Mononuclear cell (primary cell): ENCODE data around the gene INO80. TPM values are rescaled to one million over a fixed set of nuclear protein-coding genes. Genes with fewer than 3 reads are reported as not detected.

ENCODE experiments used
- H3K27me3 ChIP-seq: 2 replicates; pipeline ENCODE4 v1.6.0; 2011; ENCODE audit warnings: low read length, control low read depth; ENCODE audit not compliant: insufficient read depth
- H3K4me1 ChIP-seq: 2 replicates; pipeline ENCODE4 v1.5.1; 2011; ENCODE audit warnings: mild to moderate bottlenecking, low read length, control low read depth; ENCODE audit not compliant: insufficient read depth
- H3K4me3 ChIP-seq: 2 replicates; pipeline ENCODE4 v1.5.1; 2011; ENCODE audit warnings: mild to moderate bottlenecking, low read length, moderate library complexity
- H3K9me3 ChIP-seq: 2 replicates; pipeline ENCODE4 v1.5.1; 2011; ENCODE audit warnings: low read depth, mild to moderate bottlenecking, control low read depth, low read length
- total RNA-seq: library from RNA; depleted of rRNA; stranded (reverse); fragments of >200 nt; gene quantifications from one replicate; pipeline ENCODE4 v1.2.3, GENCODE V29; 2012

The INO80 gene
- total RNA-seq, 1 donor, result 27.3 TPM

GRCh38 chr15:41125931-41126642, 10.0 kb upstream of the INO80 start:
- H3K9me3 ChIP-seq, result no peaks in the 10 kb centered on the region
- no peak overlapping the region for H3K4me3 ChIP-seq
- no peaks in the 10 kb centered on the region for H3K27me3 ChIP-seq
- H3K4me1 ChIP-seq, result no peaks in the 10 kb centered on the region

- Histone ChIP-seq H3K4me1 (no peaks in the 10 kb centered on the region), H3K9me3 (no peaks in the 10 kb centered on the region), H3K27me3 (no peaks in the 10 kb centered on the region), H3K4me3 (no peak overlapping the region)
Measured at GRCh38 chr15:41125063-41125669, 9.1 kb upstream of the INO80 start.

GRCh38 chr15:41124058-41124457, 8.0 kb upstream of the INO80 start:
- Histone ChIP-seq H3K4me3 (no peak overlapping the region), H3K9me3 (no peaks in the 10 kb centered on the region)

GRCh38 chr15:41122849-41123248, 6.8 kb upstream of the INO80 start:
- Histone ChIP-seq H3K4me3 (no peak overlapping the region), H3K4me1 (no peaks in the 10 kb centered on the region), H3K9me3 (no peaks in the 10 kb centered on the region), H3K27me3 (no peaks in the 10 kb centered on the region)

More at GRCh38 chr15:41124058-41124457, 8.0 kb upstream of the INO80 start:
- no peaks in the 10 kb centered on the region for H3K27me3 ChIP-seq
- no peaks in the 10 kb centered on the region for H3K4me1 ChIP-seq

GRCh38 chr15:41121951-41122350, 5.9 kb upstream of the INO80 start:
- H3K9me3 ChIP-seq, result no peaks in the 10 kb centered on the region
- H3K27me3 ChIP-seq, result no peaks in the 10 kb centered on the region
- H3K4me3 ChIP-seq, result no peak overlapping the region
- peaks cover 4% of the 10 kb centered on the region for H3K4me1 ChIP-seq

- Histone ChIP-seq H3K4me3 (peak overlapping the region; percentile 93), H3K27me3 (no peaks in the 10 kb centered on the region), H3K9me3 (no peaks in the 10 kb centered on the region), H3K4me1 (peaks cover 24% of the 10 kb centered on the region)
Measured at GRCh38 chr15:41116962-41117252, 827 bp upstream of the INO80 start.

GRCh38 chr15:41115652-41116115, 396 bp downstream of the INO80 start:
- peak overlapping the region; percentile 93 for H3K4me3 ChIP-seq
- H3K4me1 ChIP-seq, result peaks cover 24% of the 10 kb centered on the region
- no peaks in the 10 kb centered on the region for H3K27me3 ChIP-seq
- no peaks in the 10 kb centered on the region for H3K9me3 ChIP-seq

GRCh38 chr15:41115161-41115651, 874 bp downstream of the INO80 start:
- no peaks in the 10 kb centered on the region for H3K9me3 ChIP-seq
- peaks cover 24% of the 10 kb centered on the region for H3K4me1 ChIP-seq
- no peaks in the 10 kb centered on the region for H3K27me3 ChIP-seq
- H3K4me3 ChIP-seq, result peak overlapping the region; percentile 93

GRCh38 chr15:41106947-41107346, 9.1 kb downstream of the INO80 start:
- no peaks in the 10 kb centered on the region for H3K27me3 ChIP-seq
- no peak overlapping the region for H3K4me3 ChIP-seq
- H3K9me3 ChIP-seq, result no peaks in the 10 kb centered on the region
- peaks cover 4% of the 10 kb centered on the region for H3K4me1 ChIP-seq

GRCh38 chr15:41105348-41106334, 10.4 kb downstream of the INO80 start:
- Histone ChIP-seq H3K27me3 (no peaks in the 10 kb centered on the region), H3K4me1 (peaks cover 4% of the 10 kb centered on the region), H3K4me3 (no peak overlapping the region), H3K9me3 (no peaks in the 10 kb centered on the region)

GRCh38 chr15:41104234-41104633, 11.8 kb downstream of the INO80 start:
- H3K9me3 ChIP-seq, result no peaks in the 10 kb centered on the region
- peaks cover 4% of the 10 kb centered on the region for H3K4me1 ChIP-seq
- H3K4me3 ChIP-seq, result no peak overlapping the region

GRCh38 chr15:41102854-41103253, 13.2 kb downstream of the INO80 start:
- Histone ChIP-seq H3K4me1 (peaks cover 4% of the 10 kb centered on the region), H3K9me3 (no peaks in the 10 kb centered on the region), H3K4me3 (no peak overlapping the region), H3K27me3 (no peaks in the 10 kb centered on the region)

More at GRCh38 chr15:41104234-41104633, 11.8 kb downstream of the INO80 start:
- no peaks in the 10 kb centered on the region for H3K27me3 ChIP-seq

- H3K4me1 ChIP-seq, result no peaks in the 10 kb centered on the region
Measured at GRCh38 chr15:41096178-41096577, 19.9 kb downstream of the INO80 start.

GRCh38 chr15:41085029-41085428, 31.1 kb downstream of the INO80 start:
- Histone ChIP-seq H3K9me3 (no peaks in the 10 kb centered on the region), H3K4me3 (no peak overlapping the region), H3K4me1 (no peaks in the 10 kb centered on the region), H3K27me3 (no peaks in the 10 kb centered on the region)

More at GRCh38 chr15:41096178-41096577, 19.9 kb downstream of the INO80 start:
- no peak overlapping the region for H3K4me3 ChIP-seq
- H3K9me3 ChIP-seq, result no peaks in the 10 kb centered on the region
- no peaks in the 10 kb centered on the region for H3K27me3 ChIP-seq

GRCh38 chr15:41080144-41080543, 35.9 kb downstream of the INO80 start:
- Histone ChIP-seq H3K4me3 (no peak overlapping the region), H3K4me1 (peaks cover 3% of the 10 kb centered on the region), H3K27me3 (no peaks in the 10 kb centered on the region), H3K9me3 (no peaks in the 10 kb centered on the region)
